DND-41 (cell line): ENCODE results near the gene ITGA2B.

Experiments
- ATAC-seq: fragments of 200-7000 bp; cut with Tn5 transposase; 3 replicates; pipeline ENCODE4 v1.9.1; 2021; ENCODE audit warnings: low read depth; ENCODE audit not compliant: insufficient read depth
- DNase-seq: peaks from one replicate; pipeline ENCODE4 v3.0.0-alpha.2; 2020
- H2AFZ ChIP-seq: 2 replicates; pipeline ENCODE4 v1.6.0; 2012; ENCODE audit warnings: low read depth, low read length
- H3K27ac ChIP-seq: 2 replicates; pipeline ENCODE4 v1.5.1; 2012; ENCODE audit warnings: low read length, inconsistent platforms
- H3K27me3 ChIP-seq: fragments of 200-600 bp; sonication (generic); 2 replicates; pipeline ENCODE4 v1.6.0; 2012; ENCODE audit warnings: low read length, mild to moderate bottlenecking, inconsistent platforms; ENCODE audit not compliant: insufficient read depth, poor library complexity
- H3K36me3 ChIP-seq: 2 replicates; pipeline ENCODE4 v1.5.1; 2012; ENCODE audit warnings: low read length, inconsistent platforms; ENCODE audit not compliant: insufficient read depth
- H3K4me1 ChIP-seq: 2 replicates; pipeline ENCODE4 v1.5.1; 2012; ENCODE audit warnings: mild to moderate bottlenecking, low read length; ENCODE audit not compliant: insufficient read depth
- H3K4me2 ChIP-seq: 2 replicates; pipeline ENCODE4 v1.6.0; 2012; ENCODE audit warnings: mild to moderate bottlenecking, moderate library complexity, low read length, inconsistent platforms; ENCODE audit not compliant: insufficient read depth
- H3K4me3 ChIP-seq, 2 experiments: fragments of 200-600 bp in 1 of 2; shearing (Covaris generic) in 1 of 2; 2 replicates each; pipeline ENCODE4 v1.5.1; 2012 to 2016; ENCODE audit warnings: inconsistent platforms in 2 of 2, low read length in 2 of 2, mild to moderate bottlenecking in 2 of 2, low read depth in 1 of 2, moderate library complexity in 1 of 2
- H3K79me2 ChIP-seq: 2 replicates; pipeline ENCODE4 v1.6.0; 2012; ENCODE audit warnings: low read length, inconsistent platforms; ENCODE audit not compliant: insufficient read depth
- H3K9ac ChIP-seq: 2 replicates; pipeline ENCODE4 v1.6.0; 2012; ENCODE audit warnings: low read depth, mild to moderate bottlenecking, inconsistent platforms, low read length, moderate library complexity
- H3K9me3 ChIP-seq: 2 replicates; pipeline ENCODE4 v1.5.1; 2012; ENCODE audit warnings: low read length, moderate library complexity, mild to moderate bottlenecking, inconsistent platforms; ENCODE audit not compliant: insufficient read depth, severe bottlenecking
- H4K20me1 ChIP-seq: 2 replicates; pipeline ENCODE4 v1.6.0; 2012; ENCODE audit warnings: low read length; ENCODE audit not compliant: insufficient read depth
- EZH2 ChIP-seq: IDR thresholded peaks from 3 replicates; pipeline ENCODE4 v1.6.1; 2012; ENCODE audit warnings: borderline replicate concordance, low read depth, mild to moderate bottlenecking, moderate library complexity, low read length, inconsistent platforms; ENCODE audit not compliant: severe bottlenecking
- TF ChIP-seq, protein P1 (sequence below): IDR thresholded peaks from 2 replicates; pipeline ENCODE4 v1.5.1; 2012; ENCODE audit warnings: borderline replicate concordance, low read length, moderate library complexity, mild to moderate bottlenecking; ENCODE audit not compliant: poor library complexity, severe bottlenecking; ENCODE audit errors: extremely low read depth

ITGA2B gene

DNA sequence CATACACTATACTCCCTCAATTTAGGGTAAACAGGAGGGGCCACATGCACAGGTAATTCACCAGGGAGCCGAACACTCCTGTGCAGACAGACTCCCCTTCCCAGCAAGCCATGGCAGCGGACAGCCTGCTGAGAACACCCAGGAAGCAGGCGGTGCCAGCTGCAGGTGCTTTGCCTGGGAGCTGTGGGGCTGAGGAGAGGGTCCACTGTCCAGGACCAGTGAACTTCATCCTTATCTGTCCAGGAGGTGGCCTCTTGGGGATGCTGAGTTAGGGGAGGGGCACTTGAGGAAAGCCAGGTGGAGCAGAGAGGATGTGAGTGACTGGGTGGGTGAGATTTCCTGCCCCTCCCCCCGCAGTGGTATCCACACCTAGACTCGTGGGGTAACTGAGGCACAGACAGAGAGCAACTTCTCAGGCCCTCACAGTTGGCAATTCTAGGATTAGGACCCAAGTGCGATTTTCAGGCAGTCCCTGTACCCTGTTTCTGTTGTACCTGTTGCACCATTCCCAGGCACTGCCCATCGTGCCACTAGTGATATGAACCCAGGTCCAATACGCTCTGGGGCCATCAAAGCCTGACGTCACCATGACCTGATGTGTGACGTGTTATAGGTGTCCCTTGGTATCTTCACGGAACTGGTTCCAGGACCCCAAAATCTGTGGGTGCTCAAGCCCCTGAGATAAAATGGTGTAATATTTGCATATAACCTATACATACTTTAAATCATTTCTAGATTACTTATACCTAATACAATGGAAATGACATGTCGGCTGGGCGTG, 43.2 kb downstream of the ITGA2B start:
- ATAC-seq: no peak
- TF ChIP-seq, protein P1, sequence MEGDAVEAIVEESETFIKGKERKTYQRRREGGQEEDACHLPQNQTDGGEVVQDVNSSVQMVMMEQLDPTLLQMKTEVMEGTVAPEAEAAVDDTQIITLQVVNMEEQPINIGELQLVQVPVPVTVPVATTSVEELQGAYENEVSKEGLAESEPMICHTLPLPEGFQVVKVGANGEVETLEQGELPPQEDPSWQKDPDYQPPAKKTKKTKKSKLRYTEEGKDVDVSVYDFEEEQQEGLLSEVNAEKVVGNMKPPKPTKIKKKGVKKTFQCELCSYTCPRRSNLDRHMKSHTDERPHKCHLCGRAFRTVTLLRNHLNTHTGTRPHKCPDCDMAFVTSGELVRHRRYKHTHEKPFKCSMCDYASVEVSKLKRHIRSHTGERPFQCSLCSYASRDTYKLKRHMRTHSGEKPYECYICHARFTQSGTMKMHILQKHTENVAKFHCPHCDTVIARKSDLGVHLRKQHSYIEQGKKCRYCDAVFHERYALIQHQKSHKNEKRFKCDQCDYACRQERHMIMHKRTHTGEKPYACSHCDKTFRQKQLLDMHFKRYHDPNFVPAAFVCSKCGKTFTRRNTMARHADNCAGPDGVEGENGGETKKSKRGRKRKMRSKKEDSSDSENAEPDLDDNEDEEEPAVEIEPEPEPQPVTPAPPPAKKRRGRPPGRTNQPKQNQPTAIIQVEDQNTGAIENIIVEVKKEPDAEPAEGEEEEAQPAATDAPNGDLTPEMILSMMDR: no peak
- TF ChIP-seq EZH2: no peak
- peak overlapping the region; percentile 27; the same call in 1 of the 2 replicates for H2AFZ ChIP-seq

DNA sequence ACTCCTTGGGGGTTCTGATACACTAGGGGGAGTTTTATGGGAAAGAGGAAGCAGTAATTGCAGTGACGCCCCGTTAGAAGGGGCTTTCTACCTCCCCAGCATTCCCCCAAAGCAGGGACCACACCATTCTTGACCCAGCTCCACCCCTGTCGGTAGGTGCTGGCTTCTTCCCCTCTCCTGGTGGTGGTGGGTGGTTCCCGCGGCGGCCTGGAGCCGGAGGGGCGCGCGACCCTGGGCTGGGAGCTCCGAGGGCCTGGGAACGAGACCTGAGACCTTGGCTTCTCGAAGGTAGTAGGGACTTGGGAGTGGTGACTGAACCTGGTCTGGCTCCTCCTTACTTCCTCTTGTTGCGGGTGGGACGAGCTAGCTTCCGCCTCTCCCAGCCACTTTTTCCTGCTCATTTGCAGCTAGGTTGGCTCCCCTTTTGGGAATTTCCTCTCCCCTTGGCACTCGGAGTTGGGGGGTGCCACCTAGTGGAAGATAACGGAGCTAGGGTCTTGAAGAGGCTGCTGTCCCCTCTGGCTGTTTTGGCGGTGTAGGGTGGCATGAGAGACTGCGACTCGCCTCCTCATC, 43.9 kb downstream of the ITGA2B start:
- ATAC-seq: peak; percentile 31
- Histone ChIP-seq H2AFZ (peak overlapping the region; percentile 86), H3K4me2 (peak overlapping the region; percentile 98), H3K9ac (peak overlapping the region; percentile 71), H3K4me3 (peak overlapping the region; percentile 83 to 94), H3K4me1 (peaks cover 21% of the 10 kb centered on the region), H3K9me3 (no peaks in the 10 kb centered on the region), H3K27me3 (no peaks in the 10 kb centered on the region), H3K27ac (peak overlapping the region; percentile 64), H3K79me2 (peaks cover 11% of the 10 kb centered on the region), H4K20me1 (peaks cover 7% of the 10 kb centered on the region; the same call in 1 of the 2 replicates), H3K36me3 (peaks cover 10% of the 10 kb centered on the region)
- peak; percentile 64 for DNase-seq
- no peak for TF ChIP-seq EZH2
- TF ChIP-seq, protein P1: peak; percentile 72

More for the DNA sequence above, 43.2 kb downstream of the ITGA2B start:
- Histone ChIP-seq H3K79me2 (peaks cover 11% of the 10 kb centered on the region), H3K4me2 (peak overlapping the region; percentile 98), H3K27ac (peak overlapping the region; percentile 7; the same call in 1 of the 2 replicates), H3K27me3 (no peaks in the 10 kb centered on the region), H3K4me3 (peak overlapping the region; percentile 83 to 94; a peak in 3 of 4 replicates), H3K9me3 (no peaks in the 10 kb centered on the region), H3K4me1 (peaks cover 21% of the 10 kb centered on the region), H4K20me1 (peaks cover 12% of the 10 kb centered on the region), H3K36me3 (peaks cover 16% of the 10 kb centered on the region), H3K9ac (peak overlapping the region; percentile 71)
- DNase-seq: no peak

DNA sequence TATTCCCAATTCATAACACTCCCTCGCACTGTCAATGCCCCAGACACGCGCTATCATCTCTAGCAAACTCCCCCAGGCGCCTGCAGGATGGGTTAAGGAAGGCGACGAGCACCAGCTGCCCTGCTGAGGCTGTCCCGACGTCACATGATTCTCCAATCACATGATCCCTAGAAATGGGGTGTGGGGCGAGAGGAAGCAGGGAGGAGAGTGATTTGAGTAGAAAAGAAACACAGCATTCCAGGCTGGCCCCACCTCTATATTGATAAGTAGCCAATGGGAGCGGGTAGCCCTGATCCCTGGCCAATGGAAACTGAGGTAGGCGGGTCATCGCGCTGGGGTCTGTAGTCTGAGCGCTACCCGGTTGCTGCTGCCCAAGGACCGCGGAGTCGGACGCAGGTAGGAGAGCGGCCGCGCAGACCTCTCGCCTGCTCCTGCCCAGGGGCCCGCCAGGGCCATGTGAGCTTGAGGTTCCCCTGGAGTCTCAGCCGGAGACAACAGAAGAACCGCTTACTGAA, 44.5 kb downstream of the ITGA2B start, which contains the start of gene GRN:
GRN (plus strand) TSS at position 364 of the 515 bp plus-strand sequence. CDS start 3,863 bp downstream, outside the sequence.
- peak within 1 kb of the TSS; percentile 71 for H3K9ac ChIP-seq
- DNase-seq (peak; percentile 94), ATAC-seq (peak; percentile 99)
- H3K4me1 ChIP-seq: peaks cover 21% of the 10 kb centered on the region
- H3K79me2 ChIP-seq: peaks cover 11% of the 10 kb centered on the region
- H4K20me1 ChIP-seq: 0 out of 2 replicates have a peak, but pooled peaks cover 5% of the 10 kb centered on the region
- peak within 1 kb of the TSS; percentile 98 for H3K4me2 ChIP-seq
- H3K27ac ChIP-seq: peak within 1 kb of the TSS; percentile 64
- H3K9me3 ChIP-seq: no peaks in the 10 kb centered on the region
- TF ChIP-seq, protein P1: no peak
- no peak for TF ChIP-seq EZH2
- no peaks in the 10 kb centered on the region for H3K27me3 ChIP-seq
- peak within 1 kb of the TSS; percentile 86 for H2AFZ ChIP-seq
- peaks cover 6% of the 10 kb centered on the region; the same call in 1 of the 2 replicates for H3K36me3 ChIP-seq
- H3K4me3 ChIP-seq: peak within 1 kb of the TSS; percentile 83 to 94
